Gastroesophageal sphincter (tissue), 3 donors: ENCODE data around the gene SPATA21.

Source experiments
- EP300 ChIP-seq: sonication (generic); formaldehyde crosslinking; IDR thresholded peaks from one replicate; pipeline ENCODE4 v1.6.1; 2017; ENCODE audit warnings: antibody characterized with exemption, mild to moderate bottlenecking
- POLR2A ChIP-seq, 2 donors: fragments of 450-650 bp; IDR thresholded peaks; one replicate each; pipeline ENCODE4 v1.6.1; 2017; ENCODE audit warnings: antibody characterized with exemption in 2 of 2, mild to moderate bottlenecking in 2 of 2, moderate library complexity in 1 of 2
- POLR2AphosphoS5 ChIP-seq: sonication (generic); formaldehyde crosslinking; IDR thresholded peaks from one replicate; pipeline ENCODE4 v1.6.1; 2017; ENCODE audit warnings: antibody characterized with exemption
- TF ChIP-seq, protein P1 (sequence below), 4 experiments: fragments of 200-600 bp in 2 of 4; fragments of 450-650 bp in 2 of 4; sonication (generic) in 1 of 4; IDR thresholded peaks; one replicate each; pipeline ENCODE4 v1.5.1; 2017 to 2019; ENCODE audit warnings: antibody characterized with exemption in 4 of 4, mild to moderate bottlenecking in 2 of 4, moderate library complexity in 2 of 4

DNA sequence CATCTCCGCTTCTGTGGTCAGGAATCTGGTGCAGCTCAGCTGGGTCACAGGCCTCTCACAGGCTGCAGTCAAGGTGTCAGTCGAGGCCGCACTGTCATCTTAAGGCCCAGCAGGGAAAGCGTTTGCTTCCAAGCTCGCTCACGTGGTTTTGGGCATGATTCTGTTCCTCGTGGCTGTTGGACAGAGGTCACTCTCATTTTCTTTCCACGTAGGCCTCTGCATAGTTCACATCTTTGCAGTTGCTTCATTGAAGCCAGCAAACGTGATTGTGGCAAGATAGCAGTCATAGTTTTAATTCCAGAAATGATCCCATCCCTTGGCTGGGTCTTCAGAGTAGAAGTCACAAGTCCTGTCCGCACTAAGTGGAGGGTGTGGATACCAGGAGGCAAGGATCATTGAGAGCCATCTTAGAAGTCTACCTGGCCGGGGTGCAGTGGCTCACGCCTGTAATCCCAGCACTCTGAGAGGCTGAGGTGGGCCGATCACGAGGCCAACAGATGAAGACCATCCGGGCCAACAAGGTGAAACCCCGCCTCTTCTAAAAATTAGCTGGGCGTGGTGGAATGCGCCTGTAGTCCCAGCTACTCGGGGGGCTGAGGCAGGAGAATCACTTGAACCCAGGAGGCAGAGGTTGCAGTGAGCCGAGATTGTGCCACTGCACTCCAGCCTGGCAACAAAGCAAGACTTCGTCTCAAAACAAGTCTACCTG lies 27.8 kb upstream of the SPATA21 start:
- TF ChIP-seq POLR2A (IDR thresholded peaks at IDR 0.05) (no peak), POLR2AphosphoS5 (no peak), EP300 (no peak)
- TF ChIP-seq, protein P1, sequence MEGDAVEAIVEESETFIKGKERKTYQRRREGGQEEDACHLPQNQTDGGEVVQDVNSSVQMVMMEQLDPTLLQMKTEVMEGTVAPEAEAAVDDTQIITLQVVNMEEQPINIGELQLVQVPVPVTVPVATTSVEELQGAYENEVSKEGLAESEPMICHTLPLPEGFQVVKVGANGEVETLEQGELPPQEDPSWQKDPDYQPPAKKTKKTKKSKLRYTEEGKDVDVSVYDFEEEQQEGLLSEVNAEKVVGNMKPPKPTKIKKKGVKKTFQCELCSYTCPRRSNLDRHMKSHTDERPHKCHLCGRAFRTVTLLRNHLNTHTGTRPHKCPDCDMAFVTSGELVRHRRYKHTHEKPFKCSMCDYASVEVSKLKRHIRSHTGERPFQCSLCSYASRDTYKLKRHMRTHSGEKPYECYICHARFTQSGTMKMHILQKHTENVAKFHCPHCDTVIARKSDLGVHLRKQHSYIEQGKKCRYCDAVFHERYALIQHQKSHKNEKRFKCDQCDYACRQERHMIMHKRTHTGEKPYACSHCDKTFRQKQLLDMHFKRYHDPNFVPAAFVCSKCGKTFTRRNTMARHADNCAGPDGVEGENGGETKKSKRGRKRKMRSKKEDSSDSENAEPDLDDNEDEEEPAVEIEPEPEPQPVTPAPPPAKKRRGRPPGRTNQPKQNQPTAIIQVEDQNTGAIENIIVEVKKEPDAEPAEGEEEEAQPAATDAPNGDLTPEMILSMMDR (IDR thresholded peaks at IDR 0.05): no peak
